Uterus (tissue), 2 donors: ENCODE data around the gene SAMD3.

Source experiments
- CTCF ChIP-seq, 4 experiments: fragments of 200-600 bp in 2 of 4; fragments of 450-650 bp in 2 of 4; sonication (generic) in 2 of 4; IDR thresholded peaks; one replicate each; pipeline ENCODE4 v1.5.1; 2016 to 2019; ENCODE audit warnings: antibody characterized with exemption in 4 of 4, mild to moderate bottlenecking in 2 of 4, moderate library complexity in 1 of 4
- POLR2A ChIP-seq, 2 donors: fragments of 450-650 bp; IDR thresholded peaks; one replicate each; pipeline ENCODE4 v1.6.1; 2016; ENCODE audit warnings: antibody characterized with exemption in 2 of 2, mild to moderate bottlenecking in 1 of 2, moderate library complexity in 1 of 2

- TF ChIP-seq CTCF (IDR thresholded peaks at IDR 0.05) (no peak), POLR2A (IDR thresholded peaks at IDR 0.05) (no peak)
These were observed 55.1 kb downstream of the SAMD3 start for GRCh38 chr6:130167655-130168054.
